PC-3 (cell line): ENCODE data around the gene ASF1B. TPM values are rescaled to one million over a fixed set of nuclear protein-coding genes. Genes with fewer than 3 reads are reported as not detected.
A peak's percentile ranks its signal among the peaks of the same experiment; 100 is the strongest.

ENCODE experiments used
- ATAC-seq: fragments of 200-7000 bp; cut with Tn5 transposase; 2 replicates; pipeline ENCODE4 v1.9.1; 2020; ENCODE audit warnings: mild to moderate bottlenecking, moderate library complexity
- BruUV-seq: library from RNA; stranded (reverse); fragments of 400-500 nt; replicated peaks from 2 replicates; lab custom pipeline; 2021; lab: Mats Ljungman, UMichigan
- CTCF ChIA-PET: fragments of 300-600 bp; sonication (Branson Sonifier 250); formaldehyde crosslinking; loops from one replicate; lab custom pipeline; 2022; ENCODE audit warnings: antibody characterized with exemption; lab: Charles Lee
- POLR2A ChIA-PET: fragments of 300-600 bp; sonication (Branson Sonifier 250); formaldehyde crosslinking; loops from one replicate; lab custom pipeline; 2022; ENCODE audit warnings: antibody characterized with exemption; ENCODE audit not compliant: unreplicated experiment; lab: Charles Lee
- DNase-seq: peaks from one replicate; pipeline ENCODE4 v3.0.0-alpha.2; 2015
- H2AFZ ChIP-seq: fragments of 300-600 bp; sonication (generic); 2 replicates; pipeline ENCODE4 v1.6.0; 2016; ENCODE audit warnings: antibody characterized with exemption, low read length
- H3F3A ChIP-seq: fragments of 300-600 bp; sonication (generic); one replicate; pipeline ENCODE4 v1.6.0; 2017; ENCODE audit warnings: antibody characterized with exemption, low read length, control low read depth, mild to moderate bottlenecking; ENCODE audit not compliant: unreplicated experiment
- H3K27ac ChIP-seq: fragments of 300-600 bp; sonication (generic); 2 replicates; pipeline ENCODE4 v1.5.1; 2016; ENCODE audit warnings: mild to moderate bottlenecking, low read length
- H3K27me3 ChIP-seq: fragments of 300-600 bp; sonication (generic); 2 replicates; pipeline ENCODE4 v1.6.1; 2016; ENCODE audit warnings: low read length, mixed read lengths
- H3K36me3 ChIP-seq: fragments of 300-600 bp; sonication (generic); 2 replicates; pipeline ENCODE4 v1.6.1; 2016; ENCODE audit warnings: low read depth, mixed run types, low read length, mixed read lengths
- H3K4me1 ChIP-seq: fragments of 300-600 bp; sonication (generic); 2 replicates; pipeline ENCODE4 v1.5.1; 2016; ENCODE audit warnings: low read length; ENCODE audit not compliant: insufficient read depth
- H3K4me2 ChIP-seq: fragments of 300-600 bp; sonication (generic); 2 replicates; pipeline ENCODE4 v1.6.0; 2016; ENCODE audit warnings: low read length
- H3K4me3 ChIP-seq: fragments of 300-600 bp; sonication (generic); 2 replicates; pipeline ENCODE4 v1.5.1; 2016; ENCODE audit warnings: mild to moderate bottlenecking, low read length, mixed read lengths
- H3K79me2 ChIP-seq: fragments of 300-600 bp; sonication (generic); 2 replicates; pipeline ENCODE4 v1.6.1; 2017; ENCODE audit warnings: low read length, mixed read lengths
- H3K9ac ChIP-seq: fragments of 300-600 bp; sonication (generic); 2 replicates; pipeline ENCODE4 v1.6.0; 2016; ENCODE audit warnings: mild to moderate bottlenecking, low read length
- H3K9me2 ChIP-seq: fragments of 300-600 bp; sonication (generic); replicated peaks from 2 replicates; pipeline ENCODE4 v1.6.1; 2016; ENCODE audit warnings: mixed run types, low read length, mixed read lengths
- H3K9me3 ChIP-seq: fragments of 300-600 bp; sonication (generic); 2 replicates; pipeline ENCODE4 v1.6.1; 2016; ENCODE audit warnings: low read length, mixed read lengths
- H4K20me1 ChIP-seq: fragments of 300-600 bp; sonication (generic); 2 replicates; pipeline ENCODE4 v1.6.1; 2016; ENCODE audit warnings: low read length, mixed read lengths
- CTCF ChIP-seq: fragments of 300-600 bp; sonication (generic); conservative IDR thresholded peaks from 2 replicates; pipeline ENCODE4 v1.5.1; 2017; ENCODE audit warnings: antibody characterized with exemption, low read depth, mild to moderate bottlenecking, low read length
- EZH2 ChIP-seq: fragments of 300-600 bp; sonication (generic); IDR thresholded peaks from one replicate; pipeline ENCODE4 v1.6.1; 2017; ENCODE audit warnings: antibody characterized with exemption, mild to moderate bottlenecking, low read length; ENCODE audit not compliant: unreplicated experiment
- EZH2phosphoT487 ChIP-seq: fragments of 300-600 bp; sonication (generic); IDR thresholded peaks from 2 replicates; pipeline ENCODE4 v1.6.1; 2018; ENCODE audit warnings: mild to moderate bottlenecking, antibody characterized with exemption, low read length, borderline replicate concordance
- intact Hi-C: fragments of 100-400 bp; cut with micrococcal nuclease; formaldehyde crosslinking; loops from 2 replicates; pipeline ENCODE4 v1.9.0; 2023
- total RNA-seq: library from RNA; depleted of rRNA; stranded (reverse); fragments of >200 nt; gene quantifications from 2 replicates; pipeline ENCODE4 v1.2.3, GENCODE V29; 2014

ASF1B gene
- total RNA-seq, 1 experiment from 2014 or later: 84.7 TPM

DNA sequence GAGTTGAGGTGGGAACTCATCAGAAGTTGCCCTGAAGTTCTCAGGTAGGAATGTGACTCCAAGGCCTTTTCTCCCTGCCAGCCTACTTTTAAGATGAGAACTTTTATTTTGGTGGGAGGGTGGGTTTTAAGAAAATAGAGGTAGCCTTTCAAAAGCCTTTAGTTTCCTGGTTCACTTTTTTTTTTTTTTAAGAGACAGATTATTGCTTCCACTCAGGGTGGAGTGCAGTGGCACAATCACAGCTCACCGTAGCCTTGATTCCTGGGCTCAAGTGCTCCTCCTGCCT is 53.8 kb downstream of the ASF1B start:
- H3K9ac ChIP-seq: no peak overlapping the region
- peaks cover 15% of the 10 kb centered on the region for H3K4me1 ChIP-seq
- TF ChIP-seq EZH2phosphoT487 (no peak), EZH2 (no peak), CTCF (no peak)
- ChIA-PET CTCF (interaction anchor here (0.5 kb wide), 1 partner anchor 179 kb away, joined by 3 read pairs; no protein-coding TSS in a partner anchor), POLR2A (interaction anchor here (0.6 kb wide), 1 partner anchor 154 kb away, joined by 3 read pairs; no protein-coding TSS in a partner anchor)
- H3K4me3 ChIP-seq: peak overlapping the region; percentile 87; the same call in 1 of the 2 replicates
- H3F3A ChIP-seq: no peaks in the 10 kb centered on the region
- H3K27me3 ChIP-seq: no peaks in the 10 kb centered on the region
- no peak for DNase-seq
- intact Hi-C loops: no loop called here
- H2AFZ ChIP-seq: no peak overlapping the region
- H3K9me2 ChIP-seq: no peaks in the 10 kb centered on the region
- H3K36me3 ChIP-seq: no peaks in the 10 kb centered on the region
- peaks cover 15% of the 10 kb centered on the region for H3K79me2 ChIP-seq
- no peak overlapping the region for H3K27ac ChIP-seq
- no TSS peak for BruUV-seq
- no peaks in the 10 kb centered on the region for H3K9me3 ChIP-seq
- H4K20me1 ChIP-seq: no peaks in the 10 kb centered on the region
- no peak for ATAC-seq
- H3K4me2 ChIP-seq: peak overlapping the region; percentile 92

DNA sequence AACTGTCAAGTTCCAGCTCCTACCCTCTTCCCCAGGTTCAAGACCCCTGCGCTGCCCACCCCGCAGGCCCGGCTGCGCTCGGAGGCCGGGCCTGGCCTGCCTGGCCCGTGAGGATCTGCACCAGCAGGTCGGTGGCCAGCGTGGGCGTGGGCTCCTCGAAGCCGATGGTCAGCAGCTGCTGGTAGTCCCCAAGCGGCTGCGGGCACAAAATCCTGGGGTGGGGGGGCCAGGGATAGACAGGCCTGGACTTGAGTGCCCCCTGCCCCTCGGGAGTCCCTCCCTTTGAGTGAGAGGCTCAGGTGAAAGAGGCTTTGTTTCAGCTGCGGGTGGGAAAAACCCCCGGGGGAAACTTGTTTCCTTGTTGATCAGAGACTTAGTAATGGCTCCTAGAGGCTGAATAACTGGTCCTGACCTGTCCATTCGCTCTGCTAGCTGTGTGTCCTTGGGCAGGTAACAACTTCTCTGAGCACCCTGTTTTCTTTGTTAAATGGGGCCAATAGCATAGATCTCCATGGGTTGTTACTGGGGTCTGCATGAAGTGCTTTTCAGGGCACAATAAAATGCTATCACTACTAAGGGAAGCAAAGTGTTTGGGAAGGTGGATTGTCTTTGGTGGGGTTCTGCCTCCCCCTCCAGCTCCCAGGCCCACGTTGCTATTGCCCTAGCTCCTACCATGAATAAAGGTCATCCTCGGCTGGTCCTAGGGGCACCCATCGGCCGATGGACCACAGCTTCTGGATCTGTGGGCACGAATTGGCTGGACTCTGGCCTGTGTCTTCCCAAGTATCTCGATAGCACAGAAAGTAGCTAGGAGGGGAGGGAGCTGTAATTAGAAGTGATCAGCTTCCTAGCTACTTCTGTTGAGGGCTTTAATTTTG is 54.4 kb downstream of the ASF1B start:
- no peaks in the 10 kb centered on the region for H3K36me3 ChIP-seq
- peaks cover 15% of the 10 kb centered on the region for H3K4me1 ChIP-seq
- H3K4me3 ChIP-seq: peak overlapping the region; percentile 87
- ChIA-PET POLR2A (interaction anchor here (0.5 to 0.6 kb wide), 2 partner anchors 50 to 153 kb away, joined by 3 to 4 read pairs; no protein-coding TSS in a partner anchor), CTCF (interaction anchor here (0.5 to 0.7 kb wide), 2 partner anchors 9 to 178 kb away, joined by 3 to 5 read pairs; partner anchors contain the start of gene MISP3)
- H3K27me3 ChIP-seq: no peaks in the 10 kb centered on the region
- intact Hi-C loops: loop anchor here (2.0 kb wide), 2 partner anchors 55 to 75 kb away; partner anchors contain the start of genes ASF1B and RFX1
- no peaks in the 10 kb centered on the region for H4K20me1 ChIP-seq
- H3K27ac ChIP-seq: peak overlapping the region; percentile 31
- no peaks in the 10 kb centered on the region for H3K9me3 ChIP-seq
- no peaks in the 10 kb centered on the region for H3F3A ChIP-seq
- peaks cover 15% of the 10 kb centered on the region for H3K79me2 ChIP-seq
- H3K9ac ChIP-seq: peak overlapping the region; percentile 76
- TF ChIP-seq CTCF (no peak), EZH2phosphoT487 (no peak), EZH2 (no peak)
- ATAC-seq: peak; percentile 17; the same call in 1 of the 2 replicates
- TSS peak; percentile 69 for BruUV-seq
- DNase-seq: peak; percentile 17
- no peaks in the 10 kb centered on the region for H3K9me2 ChIP-seq
- H3K4me2 ChIP-seq: peak overlapping the region; percentile 92
- H2AFZ ChIP-seq: peak overlapping the region; percentile 74
